H9 (cell line): Measurements from ENCODE around the gene ERRFI1. TPM values are rescaled to one million over a fixed set of nuclear protein-coding genes. Genes with fewer than 3 reads are reported as not detected.
A peak's percentile ranks its signal among the peaks of the same experiment; 100 is the strongest.
"Not testable (repeated sequence)": the region's sequence is repeated elsewhere in the genome, so short reads cannot be mapped to it uniquely, and the experiment has no call there.

Experiments used
- DNase-seq: peaks from one replicate; pipeline ENCODE4 v3.0.0-alpha.2; 2017
- H2AFZ ChIP-seq: one replicate; pipeline ENCODE4 v1.6.1; 2013; ENCODE audit warnings: mild to moderate bottlenecking, low read length, control low read depth, moderate library complexity
- H2AK5ac ChIP-seq: 2 replicates; pipeline ENCODE4 v1.6.1; 2013; ENCODE audit warnings: low read length, control low read depth, mixed read lengths; ENCODE audit not compliant: insufficient read length
- H2BK120ac ChIP-seq: one replicate; pipeline ENCODE4 v1.6.1; 2013; ENCODE audit warnings: low read depth, mild to moderate bottlenecking, low read length, control low read depth, inconsistent platforms; ENCODE audit not compliant: poor library complexity, severe bottlenecking
- H2BK12ac ChIP-seq: 2 replicates; pipeline ENCODE4 v1.6.1; 2013; ENCODE audit warnings: low read length, control low read depth, mixed read lengths, low read depth; ENCODE audit not compliant: insufficient read length
- H2BK15ac ChIP-seq: 2 replicates; pipeline ENCODE4 v1.6.1; 2013; ENCODE audit warnings: low read depth, low read length, control low read depth
- H2BK20ac ChIP-seq: one replicate; pipeline ENCODE4 v1.6.1; 2013; ENCODE audit warnings: low read depth, mild to moderate bottlenecking, low read length, control low read depth, inconsistent platforms; ENCODE audit not compliant: poor library complexity, severe bottlenecking
- H2BK5ac ChIP-seq: 2 replicates; pipeline ENCODE4 v1.6.1; 2013; ENCODE audit warnings: low read length, control low read depth, mixed read lengths; ENCODE audit not compliant: insufficient read length
- H3K14ac ChIP-seq: 2 replicates; pipeline ENCODE4 v1.6.1; 2013; ENCODE audit warnings: low read length, control low read depth; ENCODE audit not compliant: insufficient read depth
- H3K18ac ChIP-seq: 2 replicates; pipeline ENCODE4 v1.6.1; 2013; ENCODE audit warnings: low read depth, mild to moderate bottlenecking, mixed read lengths, low read length, control low read depth; ENCODE audit not compliant: insufficient read length
- H3K23ac ChIP-seq: 2 replicates; pipeline ENCODE4 v1.6.1; 2013; ENCODE audit warnings: low read length, control low read depth, mixed read lengths, low read depth; ENCODE audit not compliant: insufficient read length
- H3K23me2 ChIP-seq: 2 replicates; pipeline ENCODE4 v1.6.1; 2013; ENCODE audit warnings: low read depth, mild to moderate bottlenecking, mixed read lengths, low read length, control low read depth; ENCODE audit not compliant: insufficient read length, poor library complexity, severe bottlenecking
- H3K27ac ChIP-seq: 2 replicates; pipeline ENCODE4 v1.5.1; 2013; ENCODE audit warnings: low read length, control low read depth, mixed read lengths, low read depth; ENCODE audit not compliant: insufficient read length
- H3K27me3 ChIP-seq: 2 replicates; pipeline ENCODE4 v1.6.1; 2013; ENCODE audit warnings: low read length, control low read depth, inconsistent platforms; ENCODE audit not compliant: insufficient read depth
- H3K4ac ChIP-seq: 2 replicates; pipeline ENCODE4 v1.6.1; 2013; ENCODE audit warnings: low read depth, mild to moderate bottlenecking, control low read depth, inconsistent platforms, low read length, moderate library complexity
- H3K4me1 ChIP-seq: 2 replicates; pipeline ENCODE4 v1.6.1; 2013; ENCODE audit warnings: low read length, control low read depth, inconsistent platforms; ENCODE audit not compliant: insufficient read depth
- H3K4me2 ChIP-seq: 2 replicates; pipeline ENCODE4 v1.6.1; 2013; ENCODE audit warnings: low read length, control low read depth, mixed read lengths; ENCODE audit not compliant: insufficient read length, insufficient read depth
- H3K56ac ChIP-seq: 2 replicates; pipeline ENCODE4 v1.6.1; 2013; ENCODE audit warnings: low read depth, mild to moderate bottlenecking, mixed read lengths, low read length, control low read depth; ENCODE audit not compliant: insufficient read length
- H3K79me1 ChIP-seq: 2 replicates; pipeline ENCODE4 v1.6.1; 2013; ENCODE audit warnings: low read depth, mild to moderate bottlenecking, moderate library complexity, low read length, control low read depth, inconsistent platforms; ENCODE audit not compliant: insufficient read depth, poor library complexity, severe bottlenecking
- H3K79me2 ChIP-seq: 2 replicates; pipeline ENCODE4 v1.6.1; 2013; ENCODE audit warnings: low read length, control low read depth, inconsistent platforms; ENCODE audit not compliant: insufficient read depth
- H3K9ac ChIP-seq: 2 replicates; pipeline ENCODE4 v1.6.1; 2013; ENCODE audit warnings: low read length, control low read depth, mixed read lengths; ENCODE audit not compliant: insufficient read length; ENCODE audit errors: extremely low read depth
- H3K9me3 ChIP-seq: one replicate; pipeline ENCODE4 v1.6.1; 2013; ENCODE audit warnings: low read depth, low read length, inconsistent platforms; ENCODE audit not compliant: control insufficient read depth
- H3T11ph ChIP-seq: one replicate; pipeline ENCODE4 v1.6.1; 2013; ENCODE audit warnings: mild to moderate bottlenecking, low read length, control low read depth, inconsistent platforms
- H4K20me1 ChIP-seq: one replicate; pipeline ENCODE4 v1.6.1; 2013; ENCODE audit not compliant: control insufficient read depth, insufficient read length, insufficient read depth
- H4K5ac ChIP-seq: 2 replicates; pipeline ENCODE4 v1.6.1; 2013; ENCODE audit warnings: low read depth, mild to moderate bottlenecking, mixed read lengths, low read length, control low read depth; ENCODE audit not compliant: insufficient read length
- H4K8ac ChIP-seq: replicated peaks from 2 replicates; pipeline ENCODE4 v1.6.1; 2013; ENCODE audit warnings: low read length, control low read depth, mixed read lengths, low read depth; ENCODE audit not compliant: insufficient read length
- H4K91ac ChIP-seq: 2 replicates; pipeline ENCODE4 v1.6.1; 2013; ENCODE audit warnings: low read depth, mild to moderate bottlenecking, moderate library complexity, mixed read lengths, low read length, control low read depth; ENCODE audit not compliant: insufficient read length
- H3K27ac Mint-ChIP-seq, 3 experiments: 2 replicates in 2 of 3; 3 replicates in 1 of 3; pipeline ENCODE4 v1.8.0; 2020 to 2021; ENCODE audit warnings: mixed read lengths in 3 of 3, mild to moderate bottlenecking in 1 of 3, moderate library complexity in 1 of 3
- H3K27me3 Mint-ChIP-seq: 2 replicates; pipeline ENCODE4 v1.8.0; 2021; ENCODE audit warnings: low read depth, mild to moderate bottlenecking, moderate library complexity, mixed read lengths
- H3K36me3 Mint-ChIP-seq, 3 experiments: 2 replicates in 2 of 3; 3 replicates in 1 of 3; pipeline ENCODE4 v1.8.0; 2020 to 2021; ENCODE audit warnings: low read depth in 3 of 3, mixed read lengths in 3 of 3; ENCODE audit not compliant: insufficient read depth in 1 of 3
- H3K4me1 Mint-ChIP-seq, 2 experiments: 2 replicates each; pipeline ENCODE4 v1.8.0; 2020; ENCODE audit warnings: mixed read lengths in 2 of 2
- H3K4me3 Mint-ChIP-seq, 2 experiments: 2 replicates in 1 of 2; 3 replicates in 1 of 2; pipeline ENCODE4 v1.8.0; 2020 to 2021; ENCODE audit warnings: mild to moderate bottlenecking in 2 of 2, mixed read lengths in 2 of 2, moderate library complexity in 1 of 2
- H3K9me3 Mint-ChIP-seq, 2 experiments: 2 replicates in 1 of 2; 3 replicates in 1 of 2; pipeline ENCODE4 v1.8.0; 2020; ENCODE audit warnings: mild to moderate bottlenecking in 2 of 2, mixed read lengths in 2 of 2, moderate library complexity in 1 of 2
- CTCF ChIP-seq: fragments of 200-600 bp; sonication (generic); conservative IDR thresholded peaks from 3 replicates; pipeline ENCODE4 v1.8.0; 2021; ENCODE audit warnings: antibody characterized with exemption, mild to moderate bottlenecking
- WGBS: extraction: QIAGEN DNeasy Blood & Tissue Kit; methylation state at CpG from one replicate; pipeline ENCODE4 v1.1.7; 2013; ENCODE audit warnings: missing lambda C conversion rate, low lambda C conversion rate, mixed read lengths; ENCODE audit not compliant: insufficient read length; ENCODE audit errors: extremely low coverage; 5-methylcytosine and 5-hydroxymethylcytosine counted together
- total RNA-seq: library from RNA; stranded (reverse); gene quantifications from 2 replicates; pipeline ENCODE4 v1.2.1, GENCODE V29; 2021

The ERRFI1 gene
- total RNA-seq, 1 experiment from 2014 or later = 20.8 TPM

- Histone ChIP-seq H2BK12ac (no peak overlapping the region), H3K23me2 (no peaks in the 10 kb centered on the region), H3K9ac (no peak overlapping the region), H2BK120ac (no peak overlapping the region), H2AK5ac (no peak overlapping the region), H3K79me1 (no peaks in the 10 kb centered on the region), H4K20me1 (no peaks in the 10 kb centered on the region), H3K14ac (no peak overlapping the region), H3K4me1 (no peaks in the 10 kb centered on the region), H3K4ac (no peak overlapping the region), H4K91ac (no peak overlapping the region), H3T11ph (no peak overlapping the region), H3K4me2 (no peak overlapping the region), H3K27ac (no peak overlapping the region), H3K79me2 (no peaks in the 10 kb centered on the region), H3K9me3 (no peaks in the 10 kb centered on the region), H3K23ac (no peak overlapping the region), H2BK20ac (peak overlapping the region; percentile 6), H2BK5ac (no peak overlapping the region), H3K56ac (no peak overlapping the region), H2BK15ac (no peak overlapping the region), H2AFZ (no peak overlapping the region), H3K18ac (no peak overlapping the region), H4K8ac (no peak overlapping the region), H4K5ac (no peak overlapping the region), H3K27me3 (no peaks in the 10 kb centered on the region)
- DNase-seq = no peak
- no peak overlapping the region for H3K27ac Mint-ChIP-seq
- peaks cover 15 to 16% of the 10 kb centered on the region in 2 experiments; a peak in 3 of 4 replicates for H3K4me1 Mint-ChIP-seq
- no peak overlapping the region for H3K4me3 Mint-ChIP-seq
- no peaks in the 10 kb centered on the region; a peak in 1 of 7 replicates for H3K36me3 Mint-ChIP-seq
- no peak for TF ChIP-seq CTCF
- no CpG with 5 or more reads among the region's 6 CpGs for WGBS
- H3K27me3 Mint-ChIP-seq = no peaks in the 10 kb centered on the region; the same call in none of the 2 replicates
- H3K9me3 Mint-ChIP-seq = no peaks in the 10 kb centered on the region
Measured at GRCh38 chr1:8059161-8059622, 33.1 kb upstream of the ERRFI1 start.

- not testable (repeated sequence) for H2BK120ac ChIP-seq, H3K27ac Mint-ChIP-seq, H3K27me3 Mint-ChIP-seq, H2AK5ac ChIP-seq, H3K18ac ChIP-seq, H3K14ac ChIP-seq, H3K4me3 Mint-ChIP-seq, H3K36me3 Mint-ChIP-seq, H4K5ac ChIP-seq, H4K8ac ChIP-seq, H2BK20ac ChIP-seq, H3K4me2 ChIP-seq, H3T11ph ChIP-seq, H3K9me3 Mint-ChIP-seq, H3K9ac ChIP-seq, H3K56ac ChIP-seq, H2BK5ac ChIP-seq, H3K27me3 ChIP-seq, H3K4ac ChIP-seq, H3K79me1 ChIP-seq, H3K4me1 ChIP-seq, H4K91ac ChIP-seq, H2BK12ac ChIP-seq, H3K79me2 ChIP-seq, H3K23me2 ChIP-seq, H3K9me3 ChIP-seq, H2BK15ac ChIP-seq, DNase-seq, H3K27ac ChIP-seq, H4K20me1 ChIP-seq, H3K23ac ChIP-seq, H2AFZ ChIP-seq
- peaks cover 15 to 16% of the 10 kb centered on the region in 2 experiments; a peak in 3 of 4 replicates for H3K4me1 Mint-ChIP-seq
- WGBS = no CpG with 5 or more reads among the region's 7 CpGs
Measured at GRCh38 chr1:8057779-8058178, 31.7 kb upstream of the ERRFI1 start.
